GM12878 (cell line): ENCODE measurements around the gene PNPLA3. TPM values are rescaled to one million over a fixed set of nuclear protein-coding genes. Genes with fewer than 3 reads are reported as not detected.

Source experiments
- ATAC-seq: fragments of 200-7000 bp; cut with Tn5 transposase; 3 replicates; pipeline ENCODE4 v1.9.1; 2020; ENCODE audit warnings: mild to moderate bottlenecking, moderate library complexity
- BruUV-seq: library from RNA; stranded (reverse); fragments of 400-500 nt; replicated peaks from 2 replicates; lab custom pipeline; 2021; lab: Mats Ljungman, UMichigan
- CTCF ChIA-PET: fragments of 300-600 bp; sonication (Branson Sonifier 250); formaldehyde crosslinking; extraction: SDS; loops from one replicate; lab custom pipeline; 2021; ENCODE audit warnings: inconsistent platforms; lab: Yijun Ruan, JAX
- POLR2A ChIA-PET: fragments of 350-600 bp; formaldehyde crosslinking; extraction: SDS; loops from one replicate; lab custom pipeline; 2021; ENCODE audit warnings: inconsistent platforms; lab: Charles Lee
- RAD21 ChIA-PET: fragments of 300-600 bp; sonication (Branson Sonifier 250); formaldehyde crosslinking; loops from one replicate; lab custom pipeline; 2023; ENCODE audit warnings: antibody characterized with exemption; ENCODE audit not compliant: unreplicated experiment; lab: Charles Lee
- SMC1A ChIA-PET: fragments of 300-600 bp; sonication (Branson Sonifier 250); formaldehyde crosslinking; loops from one replicate; lab custom pipeline; 2023; ENCODE audit not compliant: unreplicated experiment, uncharacterized antibody; lab: Charles Lee
- DNase-seq: peaks from one replicate; pipeline ENCODE4 v3.0.0-alpha.2; 2011; ENCODE audit warnings: low read depth, low spot score
- FAIRE-seq: peaks from 3 replicates; lab custom pipeline; 2011; peaks lifted over from hg19 to GRCh38; lab: Jason Lieb, UNC
- H2AFZ ChIP-seq: 2 replicates; pipeline ENCODE4 v1.6.0; 2011; ENCODE audit warnings: low read depth, low read length, control low read depth; ENCODE audit not compliant: control insufficient read depth
- H3K27ac ChIP-seq: 2 replicates; pipeline ENCODE4 v1.5.1; 2011; ENCODE audit warnings: control low read depth; ENCODE audit not compliant: control insufficient read depth, insufficient read depth
- H3K27me3 ChIP-seq, 2 experiments: replicated peaks in 1 of 2; 2 replicates each; pipeline versions ENCODE4 v1.6.0 to v1.6.1; 2011; ENCODE audit warnings: low read length in 1 of 2; ENCODE audit not compliant: control insufficient read depth in 2 of 2, insufficient read depth in 2 of 2
- H3K36me3 ChIP-seq, 2 experiments: 2 replicates each; pipeline ENCODE4 v1.5.1; 2011; ENCODE audit warnings: low read length in 1 of 2; ENCODE audit not compliant: control insufficient read depth in 2 of 2, insufficient read depth in 2 of 2
- H3K4me1 ChIP-seq: 2 replicates; pipeline ENCODE4 v1.6.1; 2011; ENCODE audit warnings: mild to moderate bottlenecking, low read length, moderate library complexity, mixed read lengths; ENCODE audit not compliant: control insufficient read depth, insufficient read depth
- H3K4me2 ChIP-seq: 2 replicates; pipeline ENCODE4 v1.6.0; 2011; ENCODE audit warnings: control low read depth; ENCODE audit not compliant: control insufficient read depth, insufficient read depth
- H3K4me3 ChIP-seq: fragments of 200-600 bp; sonication (generic); 2 replicates; pipeline ENCODE4 v1.5.1; 2016
- H3K79me2 ChIP-seq: 2 replicates; pipeline ENCODE4 v1.6.0; 2011; ENCODE audit warnings: low read length; ENCODE audit not compliant: control insufficient read depth, insufficient read depth
- H3K9ac ChIP-seq: 2 replicates; pipeline ENCODE4 v1.8.0; 2011; ENCODE audit warnings: low read length, control low read depth, mixed read lengths; ENCODE audit not compliant: control insufficient read depth, insufficient read depth
- H3K9me3 ChIP-seq: replicated peaks from 3 replicates; pipeline ENCODE4 v1.5.1; 2011; ENCODE audit warnings: mild to moderate bottlenecking, low read length; ENCODE audit not compliant: control insufficient read depth, insufficient read depth
- H4K20me1 ChIP-seq: 2 replicates; pipeline ENCODE4 v1.6.0; 2011; ENCODE audit not compliant: control insufficient read depth, insufficient read depth
- ETV6 ChIP-seq, 2 experiments: fragments of 450-650 bp in 1 of 2; IDR thresholded peaks in 1 of 2; conservative IDR thresholded peaks in 1 of 2; 2 replicates each; pipeline ENCODE4 v1.6.1; 2014; ENCODE audit warnings: antibody characterized with exemption in 1 of 2, borderline replicate concordance in 1 of 2, low read depth in 1 of 2, mild to moderate bottlenecking in 1 of 2, moderate library complexity in 1 of 2
- HDAC6 ChIP-seq: fragments of 200-600 bp; sonication (generic); IDR thresholded peaks from one replicate; pipeline ENCODE4 v1.8.0; 2017; ENCODE audit warnings: antibody characterized with exemption; ENCODE audit not compliant: unreplicated experiment
- LARP7 ChIP-seq: fragments of 450-650 bp; IDR thresholded peaks from 2 replicates; pipeline ENCODE4 v1.6.1; 2017; ENCODE audit warnings: mild to moderate bottlenecking
- MTA2 ChIP-seq: fragments of 450-650 bp; IDR thresholded peaks from 2 replicates; pipeline ENCODE4 v1.6.1; 2016; ENCODE audit warnings: low read depth, mild to moderate bottlenecking, moderate library complexity
- NR2F1 ChIP-seq: fragments of 450-650 bp; conservative IDR thresholded peaks from 2 replicates; pipeline ENCODE4 v1.6.1; 2017; ENCODE audit warnings: mild to moderate bottlenecking
- PAX8 ChIP-seq: fragments of 450-650 bp; IDR thresholded peaks from 2 replicates; pipeline ENCODE4 v1.6.1; 2017; ENCODE audit warnings: mild to moderate bottlenecking, moderate library complexity
- POLR2AphosphoS5 ChIP-seq: IDR thresholded peaks from 2 replicates; pipeline ENCODE4 v1.6.1; 2011; ENCODE audit warnings: mild to moderate bottlenecking, low read length, inconsistent platforms
- RB1 ChIP-seq: fragments of 450-650 bp; formaldehyde crosslinking; IDR thresholded peaks from 2 replicates; pipeline ENCODE4 v1.6.1; 2017; ENCODE audit warnings: mild to moderate bottlenecking, borderline replicate concordance
- RFX5 ChIP-seq: IDR thresholded peaks from 2 replicates; pipeline ENCODE4 v1.6.1; 2011; ENCODE audit warnings: low read depth, low read length, improper control_type of control experiment
- ZBTB40 ChIP-seq: fragments of 450-650 bp; IDR thresholded peaks from 2 replicates; pipeline ENCODE4 v1.6.1; 2016; ENCODE audit warnings: mild to moderate bottlenecking, moderate library complexity, borderline replicate concordance
- ZNF217 ChIP-seq: fragments of 450-650 bp; IDR thresholded peaks from 2 replicates; pipeline ENCODE4 v1.6.1; 2017; ENCODE audit warnings: antibody characterized with exemption, mild to moderate bottlenecking
- ZNF274 ChIP-seq: IDR thresholded peaks from one replicate; pipeline ENCODE4 v1.8.0; 2011; ENCODE audit not compliant: insufficient read length, insufficient read depth
- ZNF384 ChIP-seq: IDR thresholded peaks from 2 replicates; pipeline ENCODE4 v1.6.1; 2012; ENCODE audit warnings: low read depth, mild to moderate bottlenecking, low read length, improper control_type of control experiment, borderline replicate concordance
- WGBS: methylation state at CpG from one replicate; pipeline ENCODE4 v1.1.6; 2016; ENCODE audit warnings: low lambda C conversion rate; ENCODE audit not compliant: insufficient replicate concordance, insufficient coverage; ENCODE audit errors: missing lambda C conversion rate; 5-methylcytosine and 5-hydroxymethylcytosine counted together
- in situ Hi-C: fragments of 300-500 bp; cut with MboI; formaldehyde crosslinking; loops from 9 replicates; pipeline ENCODE4 v1.14.3; 2018; ENCODE audit warnings: mixed read lengths
- intact Hi-C: fragments of 100-400 bp; cut with micrococcal nuclease; formaldehyde crosslinking; loops from one replicate; pipeline ENCODE4 v1.14.2; 2022; ENCODE audit not compliant: unreplicated experiment
- polyA plus RNA-seq, 11 experiments: library from polyadenylated mRNA; depleted of rRNA in 4 of 11; unstranded in 6 of 11; stranded (reverse) in 5 of 11; fragments of >200 nt; fragmentation: Nextera tagmentation in 4 of 11; fragmentation: Illumina TruSeq in 1 of 11; extraction: Ambion mirVana in 4 of 11; extraction: Trizol in 1 of 11; gene quantifications; 1 replicate in 1 of 11; 2 replicates in 10 of 11; pipeline versions ENCODE4 v1.2.1 to v1.2.3, GENCODE V29; 2011 to 2016; ENCODE audit warnings: inconsistent platforms in 2 of 11, missing spikeins in 2 of 11, low read depth in 1 of 11
- total RNA-seq, 4 experiments: library from RNA; depleted of rRNA in 3 of 4; stranded (reverse); fragments of >200 nt in 3 of 4; fragmentation: Illumina TruSeq in 1 of 4; extraction: Trizol in 1 of 4; gene quantifications; 2 replicates each; pipeline versions ENCODE4 v1.2.1 to v1.2.3, GENCODE V29; 2013 to 2021

PNPLA3 gene
- total and polyA plus RNA-seq, 10 of the 15 experiments (the other 5 are each of a cell fraction or from before 2014, with no cell fraction given), result 0.05 to 0.08 TPM; not detected in 8

- Histone ChIP-seq H3K9me3 (no peaks in the 10 kb centered on the region), H3K4me1 (no peaks in the 10 kb centered on the region), H3K27me3 (no peaks in the 10 kb centered on the region), H3K36me3 (peaks cover 17 to 41% of the 10 kb centered on the region in 2 experiments), H3K9ac (no peak overlapping the region), H3K4me3 (no peak overlapping the region), H2AFZ (no peak overlapping the region), H3K4me2 (no peak overlapping the region), H3K27ac (no peak overlapping the region), H3K79me2 (no peaks in the 10 kb centered on the region)
- FAIRE-seq (no peak), DNase-seq (no peak)
- BruUV-seq, result no TSS peak
- 91% methylated on average over 12 of the region's 12 CpGs for WGBS
- intact Hi-C loops (no loop called here), in situ Hi-C loops (no loop called here)
- RAD21 ChIA-PET, result no interaction called here
- POLR2A ChIA-PET, result no interaction called here
- CTCF ChIA-PET, result interaction anchor here (0.6 to 3.7 kb wide), 4 partner anchors 8 to 246 kb away, joined by 3 to 27 read pairs (median 3); no protein-coding TSS in a partner anchor
- TF ChIP-seq POLR2AphosphoS5 (no peak), RFX5 (no peak), ZNF384 (no peak)
- TF ChIP-seq, all 136 proteins: peak for 0
- no peak for ATAC-seq
- SMC1A ChIA-PET, result no interaction called here
- no peaks in the 10 kb centered on the region; the same call in 1 of the 2 replicates for H4K20me1 ChIP-seq
These were observed 61.9 kb downstream of the PNPLA3 start for GRCh38 chr22:43985532-43985931.

- Histone ChIP-seq H3K27ac (no peak overlapping the region), H2AFZ (no peak overlapping the region), H3K4me2 (no peak overlapping the region), H4K20me1 (no peaks in the 10 kb centered on the region; the same call in 1 of the 2 replicates), H3K27me3 (no peaks in the 10 kb centered on the region), H3K4me1 (no peaks in the 10 kb centered on the region), H3K79me2 (no peaks in the 10 kb centered on the region), H3K4me3 (no peak overlapping the region), H3K9ac (no peak overlapping the region), H3K9me3 (no peaks in the 10 kb centered on the region), H3K36me3 (peaks cover 22 to 39% of the 10 kb centered on the region in 2 experiments)
- 79% methylated on average over 8 of the region's 8 CpGs for WGBS
- in situ Hi-C loops, result no loop called here
- no peak for FAIRE-seq
- intact Hi-C loops, result no loop called here
- ChIA-PET POLR2A (no interaction called here), CTCF (interaction anchor here (3.7 kb wide), 1 partner anchor 97 kb away, joined by 27 read pairs; no protein-coding TSS in a partner anchor), RAD21 (interaction anchor here (1.6 kb wide), 1 partner anchor 96 kb away, joined by 5 read pairs; no protein-coding TSS in a partner anchor), SMC1A (interaction anchor here (2.3 to 3.5 kb wide), 2 partner anchors 97 to 98 kb away, joined by 11 to 22 read pairs; no protein-coding TSS in a partner anchor)
- BruUV-seq, result no TSS peak
- no peak for DNase-seq
- no peak for ATAC-seq
- TF ChIP-seq HDAC6 (no peak), MTA2 (no peak), NR2F1 (no peak), LARP7 (no peak), ZBTB40 (no peak), PAX8 (no peak), RB1 (no peak), ETV6 (conservative IDR thresholded peaks at IDR 0.05 in 1 of 2, IDR thresholded peaks at IDR 0.05 in 1 of 2; ENCODE audit: borderline replicate concordance in 1 of 2, low read depth in 1 of 2) (no peak), ZNF217 (no peak), ZNF274 (no peak)
These were observed 64.7 kb downstream of the PNPLA3 start for GRCh38 chr22:43988116-43988820.
